ENCODE data around the gene PANK2.

DNA sequence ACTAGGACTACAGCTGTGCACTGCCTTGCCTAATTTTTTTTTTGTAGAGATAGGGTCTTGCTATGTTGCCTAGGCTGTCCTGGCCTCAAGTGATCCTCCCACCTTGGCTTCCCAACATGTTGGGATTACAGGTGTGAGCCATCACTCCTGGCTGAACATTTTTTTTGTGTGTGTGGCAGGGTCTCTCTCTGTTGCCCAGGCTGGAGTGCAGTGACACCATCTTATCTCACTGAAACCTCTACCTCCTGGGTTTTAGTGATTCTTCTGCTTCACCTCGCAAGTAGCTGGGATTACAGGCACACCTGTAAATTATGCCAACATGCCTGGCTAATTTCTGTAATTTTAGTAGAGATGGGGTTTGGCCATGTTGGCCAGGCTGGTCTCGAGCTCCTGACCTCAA lies 25.3 kb downstream of the PANK2 start:
- TF ChIP-seq, protein P1, sequence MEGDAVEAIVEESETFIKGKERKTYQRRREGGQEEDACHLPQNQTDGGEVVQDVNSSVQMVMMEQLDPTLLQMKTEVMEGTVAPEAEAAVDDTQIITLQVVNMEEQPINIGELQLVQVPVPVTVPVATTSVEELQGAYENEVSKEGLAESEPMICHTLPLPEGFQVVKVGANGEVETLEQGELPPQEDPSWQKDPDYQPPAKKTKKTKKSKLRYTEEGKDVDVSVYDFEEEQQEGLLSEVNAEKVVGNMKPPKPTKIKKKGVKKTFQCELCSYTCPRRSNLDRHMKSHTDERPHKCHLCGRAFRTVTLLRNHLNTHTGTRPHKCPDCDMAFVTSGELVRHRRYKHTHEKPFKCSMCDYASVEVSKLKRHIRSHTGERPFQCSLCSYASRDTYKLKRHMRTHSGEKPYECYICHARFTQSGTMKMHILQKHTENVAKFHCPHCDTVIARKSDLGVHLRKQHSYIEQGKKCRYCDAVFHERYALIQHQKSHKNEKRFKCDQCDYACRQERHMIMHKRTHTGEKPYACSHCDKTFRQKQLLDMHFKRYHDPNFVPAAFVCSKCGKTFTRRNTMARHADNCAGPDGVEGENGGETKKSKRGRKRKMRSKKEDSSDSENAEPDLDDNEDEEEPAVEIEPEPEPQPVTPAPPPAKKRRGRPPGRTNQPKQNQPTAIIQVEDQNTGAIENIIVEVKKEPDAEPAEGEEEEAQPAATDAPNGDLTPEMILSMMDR (IDR thresholded peaks at IDR 0.05), result no peak
- no peak for TF ChIP-seq POLR2A (IDR thresholded peaks at IDR 0.05)

All from Peyer's patch (tissue), 4 donors.